GM21619 (cell line): ENCODE data around the gene CARD10.

Experiments
- ATAC-seq: cut with Tn5 transposase; IDR thresholded peaks from one replicate; pipeline ENCODE4 v1.9.1; 2021; ENCODE audit not compliant: unreplicated experiment

Gene CARD10

DNA sequence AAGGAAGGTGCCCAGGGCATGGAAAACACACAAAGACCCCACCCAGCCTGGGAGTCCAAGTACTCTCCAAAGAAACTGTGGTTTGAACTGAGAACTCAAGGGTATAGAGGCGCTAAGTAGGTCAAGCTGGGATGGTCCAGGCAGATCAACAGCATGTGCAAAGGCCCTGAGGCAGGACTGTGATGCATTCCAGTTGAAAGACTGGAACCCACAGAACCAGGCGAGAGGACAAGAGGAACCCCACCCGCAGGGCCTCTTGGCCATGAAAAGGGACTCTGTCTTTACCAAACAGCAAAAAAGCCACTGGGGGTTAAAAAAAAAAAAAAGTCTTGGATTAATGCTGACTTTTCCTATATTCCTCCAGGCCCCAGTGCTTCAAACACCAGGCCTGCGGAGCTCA is 14.3 kb downstream of the CARD10 start:
- ATAC-seq, result no peak

DNA sequence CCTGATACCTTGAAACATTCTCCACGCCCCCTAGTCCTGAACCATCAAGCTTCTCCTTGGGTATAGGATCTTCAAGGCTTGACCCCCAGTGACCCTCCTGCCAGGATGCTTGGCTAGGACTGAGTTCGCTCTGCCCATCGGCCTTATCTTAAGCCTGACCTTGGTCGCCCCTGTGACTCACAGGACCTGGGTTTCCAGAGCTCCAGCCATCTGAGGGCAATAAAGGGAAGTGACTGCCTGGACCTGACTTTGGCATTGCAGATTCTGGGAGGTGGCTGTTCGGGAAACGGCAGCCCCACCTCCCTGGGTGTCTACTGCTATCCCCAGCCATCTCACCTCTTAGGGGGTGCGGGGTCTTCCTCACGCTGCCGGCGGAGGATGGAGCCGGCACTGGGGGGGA is 15.4 kb downstream of the CARD10 start:
- ATAC-seq, result no peak

DNA sequence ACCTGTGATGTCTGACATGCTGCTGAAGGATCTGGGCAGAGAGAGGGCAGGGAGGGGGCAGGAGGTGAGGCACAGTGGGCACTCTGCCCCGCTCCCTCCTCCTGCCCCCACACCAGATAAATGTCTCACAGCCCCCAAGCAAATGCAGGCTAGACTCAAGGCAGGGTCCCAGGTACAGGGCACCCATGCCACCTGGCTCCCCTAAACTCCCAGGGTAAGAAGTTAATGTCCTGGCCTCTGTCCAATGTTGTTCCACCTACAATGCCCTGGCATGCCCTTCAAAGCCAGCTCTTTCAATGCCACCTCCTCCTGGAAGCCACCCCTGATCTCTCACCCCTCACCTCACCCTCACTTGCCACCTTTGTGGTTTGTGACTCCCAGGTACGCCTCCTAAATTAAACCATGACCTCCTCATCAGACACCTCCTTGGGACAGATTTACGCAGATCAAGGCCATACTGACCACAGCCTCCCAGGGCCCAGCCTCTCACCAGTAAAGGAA is 16.0 kb downstream of the CARD10 start:
- no peak for ATAC-seq

DNA sequence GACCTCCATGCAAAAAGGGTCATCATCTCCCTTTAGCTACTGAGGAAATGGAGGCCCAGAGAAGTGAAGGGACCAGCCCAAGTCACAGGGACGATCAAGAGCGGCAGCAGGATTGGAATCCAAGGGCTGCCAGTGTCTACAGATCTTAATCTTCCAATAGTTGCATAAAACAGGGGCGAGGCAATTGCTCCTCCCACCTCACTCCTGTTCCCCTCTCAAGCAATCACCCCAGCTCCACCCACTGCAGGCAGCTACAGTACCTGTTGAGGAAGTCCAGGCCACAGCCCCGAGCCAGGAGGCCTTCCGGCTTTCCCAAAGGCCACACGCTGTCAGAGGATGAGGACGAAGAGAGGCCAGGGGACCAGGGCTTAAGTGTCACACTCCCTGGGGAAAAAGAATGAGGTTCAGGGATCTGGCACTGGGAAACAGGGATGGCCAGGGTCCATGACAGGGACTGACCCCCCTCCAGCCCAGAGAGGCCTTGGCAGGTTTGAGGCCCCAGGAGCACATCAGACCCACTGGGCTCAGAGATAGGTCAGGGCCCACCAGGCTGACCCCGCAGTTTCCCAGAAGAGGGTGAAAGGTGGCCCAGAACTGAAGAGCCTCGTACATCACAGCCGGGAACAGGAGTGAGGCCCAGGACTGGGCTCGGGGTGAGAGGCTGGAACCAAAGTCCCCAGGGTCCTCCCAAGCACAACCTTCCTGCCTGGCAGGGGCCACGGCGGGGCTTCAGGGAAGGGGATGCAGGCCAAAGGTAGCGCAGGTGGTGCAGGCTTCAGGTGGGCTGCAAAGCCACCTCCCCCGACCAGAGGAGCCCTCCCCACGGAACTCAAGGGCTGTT is 16.7 kb downstream of the CARD10 start:
- no peak for ATAC-seq

DNA sequence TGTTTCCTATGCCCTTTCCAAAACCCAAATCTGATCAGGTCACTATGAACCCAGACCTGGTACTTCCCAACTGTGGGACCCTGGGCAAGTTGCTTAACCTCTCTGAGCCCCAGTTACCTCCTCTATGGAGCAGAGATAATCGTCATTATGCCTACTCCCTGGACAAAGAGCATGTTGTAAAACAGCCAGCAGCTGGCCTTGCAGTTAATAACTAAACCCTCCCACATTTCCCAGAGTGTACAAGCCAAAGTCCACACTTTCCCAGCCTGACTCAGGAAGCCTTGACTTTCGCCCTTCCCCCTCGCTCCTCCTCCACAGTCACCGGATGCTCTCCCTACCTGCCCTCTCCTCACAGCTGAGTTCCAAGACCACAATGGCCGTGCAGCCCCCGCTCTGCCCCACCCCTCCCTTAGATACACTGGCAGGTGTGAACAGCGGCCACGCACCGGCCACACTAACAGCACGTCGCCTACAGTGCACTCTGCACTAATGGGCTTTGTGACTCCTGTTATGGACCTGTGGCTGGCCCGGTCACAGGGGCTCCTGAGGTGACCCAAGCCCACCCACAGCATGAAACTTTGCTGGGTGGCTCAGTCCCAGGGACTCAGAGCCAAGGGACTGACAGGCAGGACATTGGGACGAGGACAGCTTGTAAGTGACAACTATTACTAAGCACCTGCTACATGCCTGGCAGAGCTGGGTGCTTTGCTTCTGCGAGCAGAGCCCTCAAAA is 17.4 kb downstream of the CARD10 start:
- no peak for ATAC-seq

DNA sequence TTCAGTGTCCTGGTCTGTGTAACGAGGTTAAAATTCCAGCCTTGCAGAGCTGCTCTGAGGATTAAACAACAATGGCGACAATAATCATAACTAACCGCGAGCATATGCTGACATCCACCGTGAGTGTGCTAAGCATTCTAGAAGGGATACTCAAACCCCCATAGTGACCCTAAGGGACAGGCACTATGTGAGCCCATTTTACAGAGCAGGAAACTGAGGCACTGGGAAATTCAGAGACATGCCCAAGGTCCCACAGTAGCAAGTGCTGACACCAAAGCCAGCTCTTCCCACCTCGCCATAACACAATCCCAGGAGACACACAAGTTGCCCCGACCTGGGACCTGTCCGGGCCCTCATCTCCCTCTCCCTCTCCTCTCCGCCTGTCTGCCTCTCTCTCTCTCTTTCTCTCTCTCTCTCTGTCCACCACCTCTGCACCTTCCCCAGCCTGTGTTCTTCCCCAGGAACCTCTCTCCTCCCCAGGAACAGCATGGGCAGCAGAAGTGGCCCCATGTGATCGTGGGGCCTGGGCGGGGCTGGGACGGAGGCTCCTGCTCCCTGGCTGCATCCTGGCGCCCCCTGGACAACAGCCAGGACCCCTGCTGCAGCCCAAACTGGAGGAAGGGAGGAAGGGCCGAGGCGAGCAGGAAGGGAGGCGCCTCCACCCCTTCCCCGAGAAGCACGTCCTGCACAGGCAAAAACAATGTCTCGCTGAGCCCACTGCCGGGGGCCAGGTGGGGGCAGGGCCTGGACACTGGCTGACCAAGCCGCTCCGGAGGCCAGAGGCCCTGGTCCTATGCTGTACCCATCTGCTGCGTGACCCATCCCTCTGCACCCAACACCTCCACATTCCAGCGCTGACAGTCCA is 18.2 kb downstream of the CARD10 start:
- no peak for ATAC-seq

DNA sequence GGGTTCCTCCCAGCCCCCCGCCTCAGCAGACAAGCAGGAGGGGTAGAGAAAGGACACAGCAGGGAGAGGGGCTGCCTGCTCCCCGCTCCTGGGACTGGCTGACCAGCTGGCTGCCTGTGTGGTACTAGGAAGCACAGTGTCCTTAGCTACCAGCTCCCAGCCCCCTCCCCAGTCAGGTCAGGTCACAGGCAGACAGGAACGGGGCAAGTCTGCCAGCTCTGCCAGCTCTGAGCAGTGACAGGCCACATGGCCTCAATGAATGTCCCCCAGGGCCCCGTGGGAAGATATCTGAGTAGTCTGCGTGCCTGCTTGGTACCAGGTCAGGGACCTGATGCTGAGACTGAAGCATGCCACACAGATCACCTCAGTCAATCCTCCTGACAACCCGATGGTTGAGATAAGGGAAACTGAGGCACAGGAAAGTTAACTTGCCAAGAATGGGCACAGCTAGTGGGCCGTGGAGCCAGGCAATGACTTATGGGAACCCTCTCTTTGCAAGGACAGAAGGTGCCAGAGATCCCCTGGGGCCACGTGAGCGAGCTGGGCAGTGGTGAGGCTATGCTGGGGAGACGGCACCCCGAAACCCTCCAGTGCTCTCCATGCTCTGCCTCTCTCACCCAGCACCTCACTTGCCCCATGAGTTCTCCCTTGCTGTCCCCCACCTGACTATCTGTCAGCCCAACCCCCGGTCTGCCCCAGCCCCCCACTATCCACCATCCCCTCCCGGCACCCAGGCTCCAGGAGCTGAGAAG is 19.2 kb downstream of the CARD10 start:
- ATAC-seq, result no peak

DNA sequence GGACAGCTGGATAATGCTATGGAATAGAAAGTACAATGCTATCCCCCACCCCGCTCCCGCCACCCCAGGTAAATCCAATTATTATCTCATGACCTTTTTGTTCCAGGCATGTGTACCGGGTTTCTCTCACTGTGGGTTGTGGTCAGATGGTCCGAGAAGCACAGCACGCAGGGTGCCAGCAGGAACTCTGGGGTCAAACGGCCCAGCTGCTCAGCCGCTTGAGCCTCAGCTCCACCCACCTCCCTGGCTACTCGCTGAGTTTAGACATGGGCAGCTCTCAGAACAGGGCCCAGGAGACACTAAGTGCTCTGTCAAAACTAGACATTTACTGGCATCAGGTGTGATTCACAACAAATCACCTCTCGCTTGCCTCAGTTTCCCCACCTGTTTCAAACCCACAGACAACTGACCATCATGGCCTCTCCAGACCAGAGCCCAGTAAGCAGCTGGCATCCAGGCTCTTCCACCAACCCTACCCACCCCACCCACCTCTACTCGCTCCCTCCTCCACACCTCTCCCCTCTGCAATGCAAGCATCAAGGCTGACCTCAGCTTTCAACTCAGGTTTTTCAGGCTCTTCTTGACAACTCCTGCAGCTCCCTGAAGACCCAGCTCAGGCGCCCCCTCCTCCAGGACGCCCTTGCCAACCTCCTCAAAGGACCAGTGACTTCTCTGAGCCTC is 20.0 kb downstream of the CARD10 start:
- ATAC-seq, result no peak

DNA sequence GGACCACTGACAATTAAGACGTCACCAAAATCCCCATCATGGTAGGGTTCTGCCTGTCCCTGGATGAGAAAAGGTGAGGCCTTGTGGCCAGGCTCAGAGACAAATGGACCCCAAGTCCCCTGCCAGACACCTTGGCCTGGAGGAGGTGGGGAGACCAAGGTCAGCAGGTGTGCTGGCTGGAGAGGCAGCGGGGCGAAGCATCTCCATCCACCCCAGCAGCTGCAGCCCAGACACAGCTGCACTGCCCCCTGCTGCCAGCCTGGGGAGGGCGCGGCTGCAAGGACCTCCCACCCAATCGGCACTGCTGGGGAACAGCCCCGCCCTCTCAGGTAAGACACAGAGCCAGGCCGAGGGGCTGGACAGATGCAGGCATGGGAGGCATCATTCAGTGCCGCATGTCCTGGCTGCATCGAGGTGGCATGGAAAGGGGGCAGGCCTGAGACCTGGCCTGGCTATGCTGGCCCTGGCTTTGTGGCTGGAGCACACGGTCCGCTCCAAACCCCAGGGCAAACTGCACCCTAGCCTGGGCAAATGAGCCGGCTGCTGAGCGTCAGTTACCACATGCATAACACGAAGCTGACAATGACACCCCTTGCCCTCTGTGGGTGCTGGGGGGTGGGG is 20.8 kb downstream of the CARD10 start:
- ATAC-seq, result no peak

DNA sequence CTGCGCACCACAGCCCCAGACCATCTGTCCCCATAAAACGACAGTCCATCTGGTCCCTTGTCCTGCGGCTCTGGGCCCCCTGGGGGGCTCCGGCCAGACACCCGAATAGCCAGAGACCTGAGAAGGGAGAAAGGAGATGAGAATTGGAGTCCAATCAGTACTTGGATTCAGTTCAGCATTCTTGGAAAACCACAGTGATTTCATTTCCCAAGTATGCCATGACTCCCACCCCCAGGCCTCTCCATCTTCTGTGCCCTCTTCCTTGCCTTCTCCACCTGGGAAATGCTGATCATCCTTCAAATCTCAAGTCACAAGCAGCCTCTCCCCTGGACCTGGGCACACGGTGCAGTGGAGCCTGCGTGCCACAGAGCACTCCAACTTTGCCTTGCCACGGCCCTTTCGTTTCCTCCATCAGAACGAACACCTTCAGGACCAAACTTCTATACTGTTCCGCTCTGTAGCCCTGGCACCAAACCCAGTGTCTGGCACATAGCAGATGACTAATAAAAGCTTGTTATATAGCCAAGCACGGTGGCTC is 22.1 kb downstream of the CARD10 start:
- no peak for ATAC-seq

DNA sequence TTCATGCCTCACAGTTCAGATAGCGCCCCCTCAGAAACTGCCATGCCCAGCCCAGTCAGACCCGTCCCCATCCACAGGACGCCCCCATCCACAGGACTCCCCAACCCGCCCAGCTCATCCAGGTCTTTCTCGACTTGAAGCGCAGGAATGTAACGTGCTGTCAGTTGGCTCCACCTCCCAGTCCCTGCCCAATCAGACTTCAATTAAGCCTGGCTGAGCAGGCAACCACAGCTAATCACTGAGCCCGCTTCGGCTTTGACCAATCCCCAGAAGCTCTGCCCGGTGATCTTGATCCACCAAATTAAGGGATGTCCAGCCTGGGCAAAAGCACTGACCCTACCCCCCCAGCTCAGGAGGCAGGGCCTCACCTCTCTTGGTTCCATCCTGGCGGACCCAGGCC is 22.6 kb downstream of the CARD10 start:
- ATAC-seq, result no peak

DNA sequence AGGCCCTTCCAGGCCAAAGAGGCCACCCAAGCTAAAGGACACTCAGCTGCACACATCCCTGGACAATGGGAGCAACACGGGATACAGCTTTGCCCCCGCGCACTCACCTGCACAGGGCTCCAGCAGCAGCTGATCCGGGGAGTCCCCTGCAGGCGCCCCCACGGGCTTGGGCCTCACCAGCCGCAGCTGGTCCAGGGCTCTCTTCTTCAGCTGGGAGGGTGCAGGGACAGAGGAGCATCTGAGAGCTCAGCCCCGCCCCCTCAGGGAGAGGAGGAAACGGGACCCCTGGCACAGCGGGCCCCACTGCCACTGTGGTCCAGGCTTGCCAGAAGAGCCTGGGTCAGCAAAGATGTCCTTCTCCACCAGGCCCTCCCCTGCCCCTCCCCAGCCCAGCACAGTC is 25.2 kb downstream of the CARD10 start:
- no peak for ATAC-seq

DNA sequence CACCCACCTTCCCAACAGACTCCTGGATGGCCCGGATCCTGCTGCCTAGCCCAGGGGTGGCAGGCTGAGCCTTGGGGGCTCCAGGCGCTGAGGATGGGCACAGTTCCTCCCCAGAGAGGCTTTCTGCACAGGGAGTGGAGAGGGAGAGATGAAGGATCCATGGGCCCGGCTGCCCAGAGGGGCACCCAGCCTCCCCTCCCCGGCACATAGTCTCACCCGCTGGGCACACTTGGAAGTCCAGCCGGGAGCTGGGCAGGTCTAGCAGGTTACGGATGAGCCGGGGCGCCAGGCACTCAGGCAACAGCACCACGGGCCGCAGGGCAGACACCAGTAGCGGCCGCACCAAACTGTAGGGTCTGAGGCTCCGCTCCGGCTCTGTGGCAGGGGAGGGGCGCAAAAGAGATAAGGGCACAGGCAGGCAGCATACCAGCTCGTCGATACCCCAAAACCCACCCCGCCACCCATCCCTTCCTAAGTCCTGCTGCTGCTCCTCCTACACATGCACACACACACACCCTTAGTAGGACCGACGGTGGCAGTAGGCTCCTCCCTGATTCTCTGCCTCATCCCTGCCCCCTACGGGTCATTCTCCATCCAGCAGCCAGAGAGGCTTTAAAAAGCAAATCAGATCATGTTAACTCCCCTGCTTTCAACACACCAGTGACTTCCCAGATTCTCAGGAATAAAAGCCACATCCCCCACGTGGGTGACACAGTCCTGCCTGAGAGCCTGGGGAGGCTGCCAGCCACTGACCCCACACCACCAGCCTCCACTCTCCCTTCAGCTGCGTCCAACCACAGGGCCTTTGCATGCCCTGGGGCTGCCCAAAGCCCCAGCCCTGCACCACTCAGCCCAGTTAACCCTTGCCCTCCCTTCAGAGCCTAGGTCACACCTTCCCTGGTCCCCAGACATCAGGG is 26.5 kb downstream of the CARD10 start:
- no peak for ATAC-seq

DNA sequence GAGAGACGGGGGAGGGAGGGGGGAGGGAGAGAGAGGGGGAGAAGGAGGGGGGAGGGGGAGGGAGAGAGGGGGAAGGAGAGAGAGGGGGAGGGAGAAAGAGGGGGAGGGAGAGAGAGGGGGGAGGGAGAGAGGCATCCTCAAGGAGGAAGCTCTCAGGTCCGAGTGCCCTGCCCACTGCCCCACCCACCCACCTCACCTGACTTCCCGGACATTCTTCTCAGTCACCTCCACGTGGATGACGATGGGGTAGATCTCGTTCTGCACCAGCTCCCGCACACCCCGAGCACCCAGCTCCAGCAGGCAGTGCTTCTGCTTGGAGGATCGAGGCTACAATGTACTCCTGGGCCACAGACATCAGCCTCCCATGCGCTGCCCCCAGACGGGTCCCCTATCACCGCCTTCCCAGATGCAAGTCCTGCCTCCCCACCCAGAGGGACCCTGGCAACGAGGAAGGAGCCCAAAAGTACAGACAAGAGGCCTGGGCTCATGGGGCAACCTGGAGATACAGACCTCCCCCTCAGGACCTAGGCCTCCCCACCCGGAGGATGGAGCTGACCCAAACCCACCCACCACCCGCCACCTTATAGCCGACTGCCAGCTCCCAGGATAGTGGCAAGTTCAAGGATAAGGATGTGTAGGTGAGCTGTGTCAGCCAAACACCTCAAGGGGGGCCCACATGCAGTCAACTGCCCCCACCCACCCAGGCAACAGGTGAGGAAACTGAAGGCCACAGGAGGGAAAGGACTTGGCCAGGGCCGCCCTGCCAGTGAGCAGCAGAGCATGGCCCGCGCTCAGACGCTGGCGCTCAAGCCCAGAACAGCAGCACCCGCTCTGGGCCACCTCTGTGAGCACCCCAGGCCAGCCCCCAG is 27.4 kb downstream of the CARD10 start:
- no peak for ATAC-seq

DNA sequence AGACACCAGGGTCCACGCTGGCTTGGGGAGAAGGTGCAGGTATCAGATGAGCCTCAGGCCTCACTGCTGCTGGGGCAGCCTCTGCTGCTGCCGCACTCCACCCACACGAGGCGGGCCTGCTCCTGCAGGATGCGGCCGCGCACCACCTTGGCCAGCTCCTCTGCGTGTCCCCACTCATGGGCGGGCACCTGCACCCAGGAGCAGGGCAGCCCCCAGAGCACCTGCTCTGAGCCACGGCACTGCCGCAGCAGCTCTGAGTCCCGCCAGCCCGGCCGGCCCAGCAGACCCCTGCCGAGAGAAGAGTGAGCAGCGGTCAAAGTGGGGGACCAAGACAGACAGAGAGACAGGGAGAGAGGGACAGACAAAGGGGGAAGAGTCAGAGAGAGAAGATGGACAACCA is 28.1 kb downstream of the CARD10 start:
- ATAC-seq, result no peak

DNA sequence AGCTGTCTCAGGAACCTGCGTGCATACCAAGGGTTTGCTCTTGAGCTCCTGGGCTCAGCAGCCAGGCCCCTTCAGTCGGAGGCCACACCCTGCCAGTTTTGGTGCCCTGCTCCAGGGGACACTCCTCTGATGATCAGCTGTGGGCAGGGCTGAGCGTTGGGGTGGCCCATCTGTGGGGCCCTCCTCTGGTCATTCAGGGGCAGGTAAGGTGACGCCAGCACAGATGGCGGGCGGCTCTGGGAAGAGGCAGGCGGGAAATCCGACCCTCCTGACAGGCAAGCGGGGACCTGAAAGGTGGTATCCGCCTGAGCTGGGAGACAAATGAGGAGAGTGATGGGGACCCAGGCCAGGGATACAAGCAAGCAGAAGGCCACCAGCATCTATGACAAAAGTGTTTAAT is 29.2 kb downstream of the CARD10 start:
- ATAC-seq, result no peak
